Fibroblast of pulmonary artery (primary cell): ENCODE results near the gene BEST1.

Experiments
- DNase-seq: peaks from one replicate; pipeline ENCODE4 v3.0.0-alpha.2; 2010; ENCODE audit warnings: low read depth
- H3K4me3 ChIP-seq: replicated peaks from 2 replicates; pipeline ENCODE4 v1.5.1; 2011; ENCODE audit warnings: low read depth, mild to moderate bottlenecking, control low read depth, low read length, moderate library complexity
- TF ChIP-seq, protein P1 (sequence below): IDR thresholded peaks from 2 replicates; pipeline ENCODE4 v1.5.1; 2011; ENCODE audit warnings: mild to moderate bottlenecking, control low read depth, low read length, inconsistent platforms; ENCODE audit errors: missing control alignments

Gene BEST1

DNA sequence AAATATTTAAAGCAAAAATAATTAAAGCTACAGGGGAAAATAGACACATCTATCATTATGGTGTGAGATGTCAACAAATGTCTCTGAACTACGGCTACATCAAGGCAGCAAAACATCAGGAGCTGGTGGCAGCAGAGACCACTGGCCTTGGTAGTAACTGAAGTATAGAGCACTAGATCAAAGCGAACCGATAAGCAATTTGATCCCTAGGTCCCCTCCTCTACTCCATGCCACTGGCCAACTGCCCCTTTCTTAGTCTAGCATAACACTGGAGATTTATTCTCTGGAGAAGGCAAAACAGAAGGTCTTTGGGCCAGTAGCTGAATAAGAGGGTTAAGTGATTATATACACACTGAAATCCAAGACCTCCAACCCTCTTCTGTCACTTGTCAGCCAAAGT, 19.2 kb upstream of the BEST1 start:
- TF ChIP-seq, protein P1, sequence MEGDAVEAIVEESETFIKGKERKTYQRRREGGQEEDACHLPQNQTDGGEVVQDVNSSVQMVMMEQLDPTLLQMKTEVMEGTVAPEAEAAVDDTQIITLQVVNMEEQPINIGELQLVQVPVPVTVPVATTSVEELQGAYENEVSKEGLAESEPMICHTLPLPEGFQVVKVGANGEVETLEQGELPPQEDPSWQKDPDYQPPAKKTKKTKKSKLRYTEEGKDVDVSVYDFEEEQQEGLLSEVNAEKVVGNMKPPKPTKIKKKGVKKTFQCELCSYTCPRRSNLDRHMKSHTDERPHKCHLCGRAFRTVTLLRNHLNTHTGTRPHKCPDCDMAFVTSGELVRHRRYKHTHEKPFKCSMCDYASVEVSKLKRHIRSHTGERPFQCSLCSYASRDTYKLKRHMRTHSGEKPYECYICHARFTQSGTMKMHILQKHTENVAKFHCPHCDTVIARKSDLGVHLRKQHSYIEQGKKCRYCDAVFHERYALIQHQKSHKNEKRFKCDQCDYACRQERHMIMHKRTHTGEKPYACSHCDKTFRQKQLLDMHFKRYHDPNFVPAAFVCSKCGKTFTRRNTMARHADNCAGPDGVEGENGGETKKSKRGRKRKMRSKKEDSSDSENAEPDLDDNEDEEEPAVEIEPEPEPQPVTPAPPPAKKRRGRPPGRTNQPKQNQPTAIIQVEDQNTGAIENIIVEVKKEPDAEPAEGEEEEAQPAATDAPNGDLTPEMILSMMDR = no peak
- H3K4me3 ChIP-seq = no peak overlapping the region
- no peak for DNase-seq

GRCh38 chr11:61935861-61936260, 14.3 kb upstream of the BEST1 start:
- no peak for DNase-seq
- H3K4me3 ChIP-seq = no peak overlapping the region
- TF ChIP-seq, protein P1 = no peak

DNA sequence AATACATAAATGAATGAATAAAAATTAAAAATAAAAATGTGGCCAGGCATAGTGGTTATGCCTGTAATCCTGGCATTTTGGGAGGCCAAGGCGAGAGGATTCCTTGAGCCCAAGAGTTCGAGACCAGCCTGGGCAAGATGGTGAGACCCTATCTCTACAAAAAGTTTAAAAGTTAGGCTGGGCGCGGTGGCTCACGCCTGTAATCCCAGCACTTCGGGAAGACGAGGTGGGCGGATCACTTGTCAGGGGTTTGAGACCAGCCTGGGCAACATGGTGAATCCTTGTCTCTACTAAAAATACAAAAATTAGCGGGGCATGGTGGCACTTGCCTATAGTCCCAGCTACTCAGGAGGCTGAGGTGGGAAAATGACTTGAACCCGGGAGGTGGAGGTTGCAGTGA, 9.7 kb upstream of the BEST1 start:
- DNase-seq = no peak
- TF ChIP-seq, protein P1 = no peak
- H3K4me3 ChIP-seq = no peak overlapping the region

- TF ChIP-seq, protein P1 = no peak
- no peak for DNase-seq
- H3K4me3 ChIP-seq = no peak overlapping the region
These were observed 5.0 kb upstream of the BEST1 start for GRCh38 chr11:61945191-61945590.

DNA sequence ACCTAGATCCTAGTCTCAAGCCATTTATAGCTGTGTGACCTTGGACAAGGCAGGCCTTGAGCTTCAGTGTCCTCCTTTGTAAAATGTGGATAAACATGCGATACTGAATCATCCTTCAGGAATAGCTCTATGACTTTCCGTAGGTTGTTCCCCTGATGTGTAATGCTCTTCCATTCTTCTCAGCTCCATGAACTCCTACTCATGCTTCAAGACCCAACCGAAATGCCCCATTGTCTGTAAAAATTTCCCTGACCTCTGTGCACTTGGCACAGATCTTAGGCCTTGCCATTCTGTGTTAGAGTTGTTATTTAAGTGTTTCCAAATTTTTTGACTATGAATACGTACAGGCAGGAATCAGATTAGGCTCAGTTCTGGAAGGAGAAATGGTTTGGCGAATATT, 3.3 kb upstream of the BEST1 start:
- DNase-seq = no peak
- no peak overlapping the region for H3K4me3 ChIP-seq
- TF ChIP-seq, protein P1 = no peak

DNA sequence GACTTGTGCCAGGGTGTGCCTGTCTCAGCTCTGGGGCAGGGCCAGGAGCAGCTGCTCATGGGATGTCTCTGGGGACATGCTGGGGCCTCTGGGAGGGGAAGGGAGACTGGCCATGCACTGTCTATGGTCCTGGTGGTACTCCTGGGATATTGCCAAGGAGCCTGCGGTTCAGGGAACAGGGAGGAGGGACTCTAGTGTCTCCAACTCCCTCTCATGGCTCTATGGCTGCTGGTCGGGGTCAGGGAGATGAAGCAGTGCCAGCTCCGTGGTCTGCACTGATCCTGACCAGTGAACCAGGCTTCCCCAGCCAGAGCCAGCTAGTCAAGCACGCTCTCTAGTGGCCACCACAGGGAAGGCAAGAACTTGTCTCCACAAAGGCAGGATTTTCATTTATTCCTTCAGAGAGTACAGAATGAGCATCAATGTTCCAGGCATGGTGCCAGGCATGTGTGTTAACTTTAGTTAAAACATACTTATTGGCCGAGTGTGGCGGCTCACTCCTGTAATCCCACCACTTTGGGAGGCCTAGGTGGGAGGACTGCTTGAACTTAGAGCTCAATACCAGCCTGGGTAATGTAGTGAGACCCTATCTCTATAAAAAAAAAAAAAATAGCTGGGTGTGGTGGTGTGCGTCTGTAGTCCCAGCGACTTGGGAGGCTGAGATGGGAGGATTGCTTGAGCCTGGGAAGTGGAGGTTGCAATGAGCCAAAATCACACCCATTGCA, 2.5 kb upstream of the BEST1 start:
- TF ChIP-seq, protein P1 = peak; percentile 100
- H3K4me3 ChIP-seq = no peak overlapping the region
- peak; percentile 96 for DNase-seq

- TF ChIP-seq, protein P1 = no peak
- H3K4me3 ChIP-seq = no peak overlapping the region
- peak; percentile 50 for DNase-seq
These were observed 1.6 kb upstream of the BEST1 start for GRCh38 chr11:61948505-61948904.
